ENCODE measurements around the gene ZNF213. TPM values are rescaled to one million over a fixed set of nuclear protein-coding genes. Genes with fewer than 3 reads are reported as not detected.
A peak's percentile ranks its signal among the peaks of the same experiment; 100 is the strongest.

Gene ZNF213
- total RNA-seq, 2 experiments from 2014 or later = 10.8 to 12.1 TPM

GRCh38 chr16:3092501-3092941, 42.3 kb upstream of the ZNF213 start:
- Mint-ChIP-seq H3K27ac (peak overlapping the region; percentile 70), H3K27me3 (ENCODE audit: low read depth) (no peaks in the 10 kb centered on the region), H3K4me3 (no peak overlapping the region), H3K4me1 (ENCODE audit: low read depth) (peaks cover 62% of the 10 kb centered on the region), H3K36me3 (ENCODE audit: low read depth) (no peaks in the 10 kb centered on the region), H3K9me3 (ENCODE audit: insufficient read depth) (no peaks in the 10 kb centered on the region)
- DNase-seq (no peak), ATAC-seq (no peak)
- ChIA-PET POLR2A (interaction anchor here (0.5 to 1.3 kb wide), 2 partner anchors 17 to 29 kb away, joined by 3 to 9 read pairs; no protein-coding TSS in a partner anchor), CTCF (interaction anchor here (1.1 to 4.5 kb wide), 6 partner anchors 9 to 37 kb away, joined by 3 to 32 read pairs (median 10); no protein-coding TSS in a partner anchor)

- Mint-ChIP-seq H3K4me3 (no peak overlapping the region), H3K9me3 (ENCODE audit: insufficient read depth) (no peaks in the 10 kb centered on the region), H3K4me1 (ENCODE audit: low read depth) (peaks cover 65% of the 10 kb centered on the region), H3K36me3 (ENCODE audit: low read depth) (no peaks in the 10 kb centered on the region), H3K27me3 (ENCODE audit: low read depth) (peaks cover 2% of the 10 kb centered on the region), H3K27ac (peak overlapping the region; percentile 69)
- DNase-seq (peak; percentile 67), ATAC-seq (peak; percentile 38)
- ChIA-PET CTCF (interaction anchor here (0.8 to 16.4 kb wide), 10 partner anchors 14 to 65 kb away, joined by 3 to 354 read pairs (median 6); partner anchors contain the start of gene ZNF213), POLR2A (interaction anchor here (1.2 kb wide), 1 partner anchor 35 kb away, joined by 3 read pairs; no protein-coding TSS in a partner anchor)
Measured at GRCh38 chr16:3094289-3095027, 40.4 kb upstream of the ZNF213 start.

- ChIA-PET CTCF (interaction anchor here (0.9 to 16.4 kb wide), 12 partner anchors 13 to 366 kb away, joined by 3 to 354 read pairs (median 6); partner anchors contain the start of genes IL32 and ZNF213), POLR2A (interaction anchor here (0.6 to 1.5 kb wide), 4 partner anchors 20 to 115 kb away, joined by 3 to 8 read pairs (median 4); partner anchors contain the start of gene PKMYT1)
Measured at GRCh38 chr16:3095869-3096268, 39.0 kb upstream of the ZNF213 start.

DNA sequence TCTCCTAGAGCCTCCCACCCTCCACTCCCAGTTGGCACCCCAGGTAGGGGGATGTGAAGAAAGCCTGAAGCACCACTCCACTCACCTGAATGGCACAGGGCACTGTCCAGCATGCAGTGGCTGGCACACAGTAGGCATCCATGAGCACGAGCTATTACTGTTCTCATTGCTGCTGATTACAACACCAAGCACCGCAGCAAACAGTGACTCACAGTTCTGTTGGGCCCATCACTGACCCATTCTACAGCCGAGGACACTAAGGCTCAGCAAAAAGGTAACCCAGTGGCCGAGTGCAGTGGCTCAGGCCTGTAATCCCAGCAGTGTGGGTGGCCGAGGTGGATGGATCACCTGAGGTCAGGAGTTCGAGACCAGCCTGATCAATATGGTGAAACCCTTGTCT, 38.5 kb upstream of the ZNF213 start:
- peaks cover 70% of the 10 kb centered on the region for H3K4me1 Mint-ChIP-seq (ENCODE audit: low read depth)
- no peak for ATAC-seq
- POLR2A ChIA-PET = interaction anchor here (0.6 to 2.0 kb wide), 5 partner anchors 21 to 116 kb away, joined by 3 to 8 read pairs (median 4); partner anchors contain the start of gene PKMYT1
- H3K27ac Mint-ChIP-seq = peak overlapping the region; percentile 77
- no peaks in the 10 kb centered on the region for H3K9me3 Mint-ChIP-seq (ENCODE audit: insufficient read depth)
- DNase-seq = no peak
- peaks cover 2% of the 10 kb centered on the region for H3K27me3 Mint-ChIP-seq (ENCODE audit: low read depth)
- H3K36me3 Mint-ChIP-seq (ENCODE audit: low read depth) = no peaks in the 10 kb centered on the region
- CTCF ChIA-PET = interaction anchor here (0.9 to 16.4 kb wide), 12 partner anchors 12 to 365 kb away, joined by 3 to 354 read pairs (median 6); partner anchors contain the start of genes IL32 and ZNF213
- no peak overlapping the region for H3K4me3 Mint-ChIP-seq

More at GRCh38 chr16:3095869-3096268, 39.0 kb upstream of the ZNF213 start:
- H3K4me3 Mint-ChIP-seq = no peak overlapping the region
- no peaks in the 10 kb centered on the region for H3K36me3 Mint-ChIP-seq (ENCODE audit: low read depth)
- H3K9me3 Mint-ChIP-seq (ENCODE audit: insufficient read depth) = no peaks in the 10 kb centered on the region
- H3K4me1 Mint-ChIP-seq (ENCODE audit: low read depth) = peaks cover 70% of the 10 kb centered on the region
- H3K27ac Mint-ChIP-seq = peak overlapping the region; percentile 77
- DNase-seq = peak; percentile 81
- ATAC-seq = peak; percentile 73
- H3K27me3 Mint-ChIP-seq (ENCODE audit: low read depth) = peaks cover 2% of the 10 kb centered on the region

DNA sequence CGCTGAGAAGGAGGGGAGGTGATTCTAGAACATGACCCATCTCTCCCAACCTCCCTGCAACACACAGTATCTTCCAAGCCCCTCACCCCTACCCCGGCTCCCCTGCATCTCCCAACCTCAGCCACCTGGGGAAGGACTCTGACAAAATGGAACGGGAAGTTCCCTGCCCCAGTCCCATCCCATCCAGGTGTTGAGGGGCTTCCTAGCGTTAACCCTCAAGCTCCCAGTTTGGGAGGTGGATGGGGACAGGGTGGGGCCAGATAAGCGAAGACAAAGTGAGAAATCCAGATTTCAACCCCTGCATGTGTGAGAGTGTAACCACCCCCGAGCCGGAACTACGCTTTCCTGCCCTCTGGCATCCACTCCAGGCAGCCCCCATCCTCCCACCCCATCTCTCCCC, 37.6 kb upstream of the ZNF213 start:
- ATAC-seq (no peak), DNase-seq (no peak)
- H3K27me3 Mint-ChIP-seq (ENCODE audit: low read depth) = peaks cover 2% of the 10 kb centered on the region
- H3K27ac Mint-ChIP-seq = peak overlapping the region; percentile 54
- no peak overlapping the region for H3K4me3 Mint-ChIP-seq
- H3K9me3 Mint-ChIP-seq (ENCODE audit: insufficient read depth) = no peaks in the 10 kb centered on the region
- peaks cover 73% of the 10 kb centered on the region for H3K4me1 Mint-ChIP-seq (ENCODE audit: low read depth)
- CTCF ChIA-PET = interaction anchor here (0.6 to 16.4 kb wide), 11 partner anchors 10 to 404 kb away, joined by 3 to 354 read pairs (median 3); partner anchors contain the start of gene ZNF213
- H3K36me3 Mint-ChIP-seq (ENCODE audit: low read depth) = no peaks in the 10 kb centered on the region
- POLR2A ChIA-PET = interaction anchor here (1.7 to 7.0 kb wide), 3 partner anchors 22 to 37 kb away, joined by 4 to 32 read pairs (median 8); partner anchors contain the start of gene ZNF213

DNA sequence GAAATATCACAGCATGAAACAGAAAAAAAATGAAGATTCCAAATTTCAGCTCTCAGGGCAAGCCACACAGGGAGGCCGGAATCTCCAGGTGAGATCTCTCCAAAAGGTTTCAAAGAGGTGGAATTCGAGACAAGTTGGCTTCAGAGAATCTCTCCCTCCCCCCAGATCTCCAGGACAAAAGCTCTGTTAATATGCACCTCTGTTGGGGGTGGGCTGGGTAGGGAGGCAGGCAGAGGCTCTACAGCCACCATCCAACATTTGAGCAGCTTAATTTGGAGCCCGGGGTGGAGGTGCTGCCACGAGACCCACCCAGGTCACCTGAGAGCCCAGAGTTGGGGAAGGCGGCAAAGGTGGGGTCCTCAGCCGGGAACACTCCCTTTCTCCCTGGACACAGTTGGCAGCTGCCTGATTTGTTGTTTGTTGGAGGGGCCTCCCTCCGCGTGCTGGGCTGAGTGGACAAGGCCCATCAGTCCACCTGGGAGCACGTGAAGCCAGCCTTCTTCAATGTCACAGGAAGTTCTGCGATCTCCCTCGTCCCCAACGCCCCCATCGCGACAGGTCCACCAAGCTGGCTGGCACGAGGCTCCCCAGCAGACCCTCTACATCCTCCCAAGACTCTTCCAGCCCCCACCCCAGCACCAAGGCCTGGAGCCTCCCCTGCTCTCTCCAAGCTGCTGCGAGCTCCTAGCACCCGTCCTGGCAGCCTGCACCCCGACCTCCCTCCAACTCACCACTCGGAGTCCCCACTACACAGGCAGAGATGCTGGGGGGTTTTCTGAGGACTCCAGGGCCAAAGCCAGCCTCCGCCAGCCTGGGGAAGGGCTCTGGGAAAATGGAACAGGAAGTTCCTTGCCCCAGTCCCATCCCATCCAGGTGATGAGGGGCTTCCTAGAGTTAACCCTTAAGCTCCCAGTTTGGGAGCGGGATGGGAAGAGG, 36.1 kb upstream of the ZNF213 start, which contains the start of gene ZSCAN10:
TSS of gene ZSCAN10 (minus strand) at position 836 of the 936 bp plus-strand sequence. CDS start 6,357 bp downstream, outside the sequence.
- ChIA-PET POLR2A (interaction anchor here (0.7 to 7.0 kb wide), 7 partner anchors 24 to 116 kb away, joined by 3 to 32 read pairs (median 4); partner anchors contain the start of gene ZNF213), CTCF (interaction anchor here (1.1 to 16.4 kb wide), 11 partner anchors 11 to 71 kb away, joined by 3 to 354 read pairs (median 6); partner anchors contain the start of gene ZNF213)
- DNase-seq (no peak), ATAC-seq (no peak)
- Mint-ChIP-seq H3K27me3 (ENCODE audit: low read depth) (peaks cover 2% of the 10 kb centered on the region), H3K4me1 (ENCODE audit: low read depth) (peaks cover 78% of the 10 kb centered on the region), H3K4me3 (peak within 1 kb of the TSS; percentile 69), H3K36me3 (ENCODE audit: low read depth) (no peaks in the 10 kb centered on the region), H3K9me3 (ENCODE audit: insufficient read depth) (no peaks in the 10 kb centered on the region), H3K27ac (peak within 1 kb of the TSS; percentile 71)

DNA sequence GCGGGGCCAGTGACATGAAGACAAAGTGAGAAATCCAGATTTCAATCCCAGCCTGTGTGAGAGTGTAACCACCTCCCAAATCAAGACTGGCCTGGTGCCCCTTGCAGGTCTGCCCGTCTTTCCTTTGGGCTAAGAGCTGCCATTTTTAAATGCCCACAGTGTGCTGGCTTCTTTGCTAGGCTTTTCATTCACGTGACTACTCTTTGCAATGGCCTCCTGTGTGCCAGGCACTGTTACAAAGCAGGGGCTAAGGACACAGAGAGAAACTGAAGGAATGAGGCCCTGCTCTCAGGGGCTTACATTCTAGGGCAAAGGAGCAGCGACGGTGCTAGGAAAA, 35.5 kb upstream of the ZNF213 start:
- no peaks in the 10 kb centered on the region for H3K9me3 Mint-ChIP-seq (ENCODE audit: insufficient read depth)
- no peak overlapping the region for H3K27ac Mint-ChIP-seq
- no peaks in the 10 kb centered on the region for H3K36me3 Mint-ChIP-seq (ENCODE audit: low read depth)
- no peak for ATAC-seq
- peaks cover 77% of the 10 kb centered on the region for H3K4me1 Mint-ChIP-seq (ENCODE audit: low read depth)
- H3K27me3 Mint-ChIP-seq (ENCODE audit: low read depth) = peaks cover 2% of the 10 kb centered on the region
- ChIA-PET CTCF (interaction anchor here (1.3 to 16.4 kb wide), 4 partner anchors 20 to 41 kb away, joined by 5 to 354 read pairs (median 32); partner anchors contain the start of gene ZNF213), POLR2A (interaction anchor here (0.7 to 7.0 kb wide), 5 partner anchors 24 to 116 kb away, joined by 3 to 32 read pairs (median 4); no protein-coding TSS in a partner anchor)
- H3K4me3 Mint-ChIP-seq = no peak overlapping the region
- DNase-seq = no peak

DNA sequence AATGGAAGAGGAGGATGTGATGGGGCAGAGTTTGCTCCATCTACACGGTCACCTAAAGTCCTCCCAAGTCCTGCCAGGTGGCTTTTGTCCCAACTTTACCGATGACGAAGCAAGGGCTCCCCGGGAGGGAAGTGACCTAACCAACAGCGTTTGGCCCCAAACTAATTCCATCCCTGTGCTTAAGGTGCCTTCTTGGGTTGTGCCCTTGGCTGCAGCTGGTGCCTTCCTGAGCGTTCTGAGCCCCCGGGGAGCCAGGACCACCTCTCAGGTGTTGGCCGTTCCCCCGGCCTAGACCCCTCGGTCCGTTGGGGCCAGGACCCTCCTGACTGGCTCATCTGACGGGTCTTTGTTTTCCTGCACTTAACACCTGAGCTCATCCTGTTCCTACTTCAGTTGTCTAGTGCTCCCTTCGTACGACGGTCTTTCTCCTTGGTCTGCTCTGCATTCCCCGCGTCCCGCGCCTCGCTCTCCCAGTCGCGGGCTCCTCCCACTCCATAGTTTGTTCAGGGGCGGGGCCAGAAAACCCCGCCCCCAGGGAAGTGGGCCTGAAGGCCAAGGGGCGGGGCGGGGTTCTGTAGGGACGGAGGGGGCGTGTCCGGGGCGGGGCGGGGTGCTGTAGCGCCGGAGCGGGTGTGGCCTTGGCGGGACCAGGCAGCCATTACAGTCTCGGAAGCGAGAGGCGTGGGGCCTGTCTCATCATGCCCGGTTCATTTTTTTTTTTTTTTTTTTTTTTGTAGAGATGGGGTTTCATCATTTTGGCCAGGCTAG, 34.9 kb upstream of the ZNF213 start:
- Mint-ChIP-seq H3K27ac (peak overlapping the region; percentile 71), H3K9me3 (ENCODE audit: insufficient read depth) (no peaks in the 10 kb centered on the region), H3K4me3 (peak overlapping the region; percentile 69), H3K4me1 (ENCODE audit: low read depth) (peaks cover 74% of the 10 kb centered on the region), H3K36me3 (ENCODE audit: low read depth) (no peaks in the 10 kb centered on the region), H3K27me3 (ENCODE audit: low read depth) (peaks cover 2% of the 10 kb centered on the region)
- ATAC-seq (peak; percentile 85), DNase-seq (peak; percentile 96)
- POLR2A ChIA-PET = interaction anchor here (1.4 to 7.0 kb wide), 5 partner anchors 25 to 44 kb away, joined by 3 to 32 read pairs (median 4); no protein-coding TSS in a partner anchor
- CTCF ChIA-PET = interaction anchor here (1.1 to 16.4 kb wide), 7 partner anchors 17 to 42 kb away, joined by 3 to 354 read pairs (median 8); partner anchors contain the start of gene ZNF213

GRCh38 chr16:3101018-3101840, 33.6 kb upstream of the ZNF213 start:
- POLR2A ChIA-PET = interaction anchor here (0.6 to 7.0 kb wide), 5 partner anchors 24 to 42 kb away, joined by 3 to 32 read pairs (median 4); no protein-coding TSS in a partner anchor

More at GRCh38 chr16:3101018-3101840, 33.6 kb upstream of the ZNF213 start:
- Mint-ChIP-seq H3K4me1 (ENCODE audit: low read depth) (peaks cover 73% of the 10 kb centered on the region), H3K9me3 (ENCODE audit: insufficient read depth) (no peaks in the 10 kb centered on the region), H3K36me3 (ENCODE audit: low read depth) (no peaks in the 10 kb centered on the region), H3K27ac (peak overlapping the region; percentile 84), H3K4me3 (peak overlapping the region; percentile 69), H3K27me3 (ENCODE audit: low read depth) (peaks cover 2% of the 10 kb centered on the region)
- ATAC-seq (no peak), DNase-seq (peak; percentile 67)
- CTCF ChIA-PET = interaction anchor here (0.6 to 16.4 kb wide), 16 partner anchors 8 to 74 kb away, joined by 3 to 354 read pairs (median 4); partner anchors contain the start of gene ZNF213

Measured in activated CD8-positive, alpha-beta T cell treated with anti-CD3 and anti-CD28 coated beads, Interleukin-2, amount 10 ng/mL, durations not matched to agents 7 days and 5 days (primary cell).